ENCODE results near the gene PHRF1. TPM values are rescaled to one million over a fixed set of nuclear protein-coding genes. Genes with fewer than 3 reads are reported as not detected.

PHRF1 gene
- total RNA-seq, 6 donors from 2014 or later: 25.7 to 93.2 (median 37.9) TPM

GRCh38 chr11:545171-545570 is 31.1 kb upstream of the PHRF1 start:
- WGBS, 2 donors: 82 to 96% methylated on average over 5 to 10 of the region's 11 CpGs
- Histone ChIP-seq H3K27me3 (no peaks in the 10 kb centered on the region), H3K27ac (no peak overlapping the region), H3K36me3 (no peaks in the 10 kb centered on the region), H3K9me3 (no peaks in the 10 kb centered on the region), H3K4me1 (no peaks in the 10 kb centered on the region), H3K4me3 (no peak overlapping the region)
- DNase-seq (peak in 1 of 2 donors; percentile 44), ATAC-seq (ENCODE audit: low FRiP score in 2 of 2) (no peak)
- TF ChIP-seq CTCF (IDR thresholded peaks at IDR 0.05) (no peak), POLR2A (IDR thresholded peaks at IDR 0.05) (no peak), POLR2AphosphoS5 (IDR thresholded peaks at IDR 0.05) (no peak), EP300 (IDR thresholded peaks at IDR 0.05) (no peak)

GRCh38 chr11:548700-549603 is 27.3 kb upstream of the PHRF1 start:
- no peak for TF ChIP-seq CTCF (IDR thresholded peaks at IDR 0.05)
- no peaks in the 10 kb centered on the region for H3K36me3 ChIP-seq
- no peak overlapping the region for H3K4me3 ChIP-seq
- peaks cover 0 to under 1% (median under 1%) of the 10 kb centered on the region in 4 donors for H3K4me1 ChIP-seq
- DNase-seq (peak in 1 of 2 donors; percentile 58), ATAC-seq (ENCODE audit: low FRiP score in 2 of 2) (no peak)
- no peaks in the 10 kb centered on the region for H3K27me3 ChIP-seq
- WGBS, 2 donors: 84 to 90% methylated on average over 24 to 31 of the region's 32 CpGs
- H3K9me3 ChIP-seq: no peaks in the 10 kb centered on the region
- H3K27ac ChIP-seq: no peak overlapping the region

GRCh38 chr11:550021-550745 is 26.1 kb upstream of the PHRF1 start:
- Histone ChIP-seq H3K4me3 (no peak overlapping the region), H3K9me3 (no peaks in the 10 kb centered on the region), H3K27me3 (peaks cover 0 to 8% (median 1%) of the 10 kb centered on the region in 4 donors), H3K27ac (no peak overlapping the region), H3K4me1 (peaks cover 8 to 13% (median 11%) of the 10 kb centered on the region in 4 donors), H3K36me3 (no peaks in the 10 kb centered on the region)
- TF ChIP-seq EP300 (IDR thresholded peaks at IDR 0.05): no peak
- no peak for TF ChIP-seq POLR2A (IDR thresholded peaks at IDR 0.05)
- no peak for TF ChIP-seq POLR2AphosphoS5 (IDR thresholded peaks at IDR 0.05)
- no peak for TF ChIP-seq CTCF (IDR thresholded peaks at IDR 0.05)
- 95% methylated on average over 9 to 17 of the region's 25 CpGs for WGBS, 2 donors
- peak in 1 of 2 donors; percentile 73 for DNase-seq
- ATAC-seq (ENCODE audit: low FRiP score in 2 of 2): no peak

GRCh38 chr11:550746-551085 is 25.6 kb upstream of the PHRF1 start:
- no peak overlapping the region for H3K4me3 ChIP-seq
- 88 to 100% methylated on average over 1 to 4 of the region's 5 CpGs for WGBS, 2 donors
- TF ChIP-seq EP300 (IDR thresholded peaks at IDR 0.05) (no peak), POLR2A (IDR thresholded peaks at IDR 0.05) (no peak), POLR2AphosphoS5 (IDR thresholded peaks at IDR 0.05) (no peak), CTCF (IDR thresholded peaks at IDR 0.05) (no peak)
- H3K27me3 ChIP-seq: peaks cover 0 to 14% (median 5%) of the 10 kb centered on the region in 4 donors
- ATAC-seq (ENCODE audit: low FRiP score in 2 of 2): no peak
- DNase-seq: no peak
- H3K27ac ChIP-seq: no peak overlapping the region
- H3K36me3 ChIP-seq: no peaks in the 10 kb centered on the region
- no peaks in the 10 kb centered on the region for H3K9me3 ChIP-seq
- peaks cover 13 to 18% (median 17%) of the 10 kb centered on the region in 4 donors for H3K4me1 ChIP-seq

All from upper lobe of left lung (tissue), 6 donors.